ENCODE data around the gene PRUNE2.

GRCh38 chr9:76620996-76621395 is 284.9 kb downstream of the PRUNE2 start:
- TF ChIP-seq CTCF (IDR thresholded peaks at IDR 0.05) (no peak), POLR2A (IDR thresholded peaks at IDR 0.05) (no peak)
